Measurements from ENCODE around the gene ORC1.
"Not testable (repeated sequence)": the region's sequence is repeated elsewhere in the genome, so short reads cannot be mapped to it uniquely, and the experiment has no call there.

Gene ORC1

DNA sequence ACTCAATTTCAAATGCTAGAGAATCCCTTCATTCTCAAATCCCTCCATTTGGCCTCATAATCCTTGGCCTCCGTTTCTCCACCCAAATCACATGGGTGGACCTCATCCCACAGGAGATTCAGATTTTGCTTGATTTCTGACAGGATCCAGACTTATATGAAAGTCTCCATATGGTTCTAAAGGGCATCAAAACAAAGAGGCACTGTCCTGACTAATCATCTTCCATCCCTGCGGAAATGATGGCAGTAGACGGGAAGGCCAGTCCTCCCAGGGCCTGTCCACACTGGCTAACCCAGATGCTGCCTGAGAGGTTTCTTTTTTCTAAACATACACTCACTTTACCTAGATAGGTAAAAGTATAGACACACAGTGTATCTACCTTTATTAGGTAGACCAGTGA is 18.8 kb downstream of the ORC1 start:
- no peak for DNase-seq

DNA sequence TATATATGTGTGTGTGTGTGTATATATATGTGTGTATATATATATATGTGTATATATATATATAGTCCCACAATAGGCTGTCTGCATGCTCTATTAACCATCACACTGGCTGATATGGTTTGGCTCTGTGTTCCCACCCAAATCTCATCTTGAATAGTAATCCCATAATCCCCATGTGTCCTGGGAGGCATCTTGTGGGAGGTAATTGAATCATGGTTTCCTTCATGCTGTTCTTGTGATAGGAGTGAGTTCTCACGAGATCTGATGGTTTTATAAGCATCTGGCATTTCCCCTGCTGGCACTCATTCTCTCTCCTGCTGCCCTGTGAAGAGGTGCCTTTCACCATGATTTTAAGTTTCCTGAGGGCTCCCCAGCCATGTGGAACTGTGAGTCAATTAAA is 34.4 kb downstream of the ORC1 start:
- not testable (repeated sequence) for DNase-seq

GRCh38 chr1:52368383-52369172 is 35.6 kb downstream of the ORC1 start:
- DNase-seq, result no peak

- no peak for DNase-seq
Observed at GRCh38 chr1:52367272-52367671, 37.0 kb downstream of the ORC1 start.

GRCh38 chr1:52366517-52366827 is 37.8 kb downstream of the ORC1 start:
- no peak for DNase-seq

DNA sequence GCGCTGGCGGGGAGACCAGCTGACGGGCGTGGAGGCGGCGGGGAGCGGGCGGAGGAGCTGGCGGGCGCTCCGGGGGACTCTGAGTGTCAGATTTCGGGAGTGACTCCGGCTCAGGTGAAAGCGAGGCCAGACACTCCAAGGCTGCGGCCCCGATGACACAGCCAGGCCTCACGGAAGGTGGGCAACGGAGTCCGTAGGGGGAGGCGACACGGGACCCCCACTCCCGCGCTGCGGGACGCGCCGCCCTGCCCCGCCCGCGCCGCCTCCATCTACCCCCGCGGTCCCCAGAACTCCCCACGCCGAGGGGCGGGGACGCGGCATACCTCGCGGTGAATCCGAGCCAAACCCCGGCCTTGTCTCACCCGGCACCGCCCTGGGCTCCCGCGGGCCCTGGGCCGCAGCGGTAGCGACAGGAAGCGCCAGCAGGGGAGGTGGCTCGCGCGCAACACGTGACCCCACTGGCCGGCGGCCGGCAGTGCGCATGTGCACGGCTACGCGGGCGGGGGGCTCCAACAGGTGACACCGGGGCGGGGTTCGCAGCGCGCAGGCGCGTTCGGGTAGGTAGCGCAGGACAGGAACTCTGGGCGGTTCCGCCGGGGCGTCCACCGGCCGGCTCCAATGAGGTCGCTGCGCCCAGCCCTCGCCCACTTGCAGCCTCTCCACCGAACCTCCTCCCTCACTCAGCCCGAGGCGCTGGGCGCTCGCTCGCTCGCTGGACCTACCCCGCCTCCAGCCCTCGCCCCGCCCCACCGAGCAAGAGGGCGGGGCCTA is 38.3 kb downstream of the ORC1 start, which contains the start of gene CC2D1B:
CC2D1B (minus strand) TSS at position 460 of the 771 bp plus-strand sequence. CDS start 1,585 bp downstream, outside the sequence.
- DNase-seq, result peak; percentile 98

DNA sequence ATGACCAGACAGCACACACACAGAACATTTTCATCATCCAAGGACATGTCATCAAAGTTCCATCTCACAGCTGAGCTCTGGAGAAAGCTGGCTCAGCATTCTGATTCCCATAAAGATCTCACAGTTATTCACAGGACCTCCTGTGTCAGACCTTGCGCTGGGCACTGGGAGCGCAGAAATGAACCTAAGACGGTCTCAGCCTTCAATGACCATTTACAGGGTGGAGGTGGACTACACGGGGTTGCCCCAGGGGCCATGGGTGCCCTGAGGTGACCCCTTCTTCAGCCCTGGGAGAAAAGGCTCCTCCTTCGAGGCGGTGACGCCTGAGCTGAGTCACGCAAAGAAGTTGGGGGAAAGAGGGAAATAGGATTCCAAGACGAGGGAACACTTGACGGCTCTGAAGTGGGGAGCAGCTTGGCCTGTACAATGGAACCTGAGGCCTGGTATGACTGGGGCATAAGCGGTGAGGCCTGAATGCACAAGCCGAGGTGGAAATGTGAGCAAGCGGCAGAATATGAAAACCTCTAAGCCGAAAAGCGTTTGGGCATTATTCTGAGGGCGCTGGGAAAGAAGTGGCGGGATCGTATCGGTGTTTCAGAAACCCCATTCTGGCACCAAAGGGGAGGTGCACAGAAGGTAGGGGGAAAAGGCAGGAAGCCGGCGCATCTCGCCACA is 39.0 kb downstream of the ORC1 start:
- DNase-seq, result peak; percentile 79

DNA sequence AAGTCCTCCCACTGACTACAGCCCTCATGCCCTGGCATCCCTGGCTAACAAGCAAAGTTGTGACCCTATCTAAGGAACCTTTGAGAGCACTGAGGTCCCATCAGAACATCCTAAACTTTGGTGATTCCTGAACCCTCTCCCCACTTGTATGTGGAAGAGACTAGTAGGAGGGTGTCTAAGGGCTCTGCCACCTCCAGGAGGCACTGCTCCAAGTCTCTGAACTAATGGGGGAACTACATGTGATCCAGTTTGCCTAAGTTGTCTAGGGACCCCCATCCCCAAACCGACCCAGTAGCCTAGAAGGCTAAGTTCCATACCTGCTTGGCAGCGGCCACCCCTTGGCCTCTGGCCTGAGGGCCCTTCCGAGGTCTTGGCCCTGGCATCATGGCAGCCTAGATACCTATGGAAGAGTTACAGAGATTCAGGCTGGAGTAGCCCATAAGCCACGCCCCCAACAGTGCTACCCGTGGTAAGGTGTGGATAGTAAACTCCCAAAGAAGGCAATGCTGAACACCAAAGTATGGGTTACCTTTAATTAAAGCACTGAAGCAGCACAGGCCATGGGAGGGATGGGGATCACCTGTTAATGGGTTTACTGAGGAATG is 39.9 kb downstream of the ORC1 start:
- no peak for DNase-seq

- DNase-seq, result no peak
Observed at GRCh38 chr1:52360595-52360968, 43.6 kb downstream of the ORC1 start.

GRCh38 chr1:52359676-52360594 is 44.3 kb downstream of the ORC1 start:
- DNase-seq, result no peak

DNA sequence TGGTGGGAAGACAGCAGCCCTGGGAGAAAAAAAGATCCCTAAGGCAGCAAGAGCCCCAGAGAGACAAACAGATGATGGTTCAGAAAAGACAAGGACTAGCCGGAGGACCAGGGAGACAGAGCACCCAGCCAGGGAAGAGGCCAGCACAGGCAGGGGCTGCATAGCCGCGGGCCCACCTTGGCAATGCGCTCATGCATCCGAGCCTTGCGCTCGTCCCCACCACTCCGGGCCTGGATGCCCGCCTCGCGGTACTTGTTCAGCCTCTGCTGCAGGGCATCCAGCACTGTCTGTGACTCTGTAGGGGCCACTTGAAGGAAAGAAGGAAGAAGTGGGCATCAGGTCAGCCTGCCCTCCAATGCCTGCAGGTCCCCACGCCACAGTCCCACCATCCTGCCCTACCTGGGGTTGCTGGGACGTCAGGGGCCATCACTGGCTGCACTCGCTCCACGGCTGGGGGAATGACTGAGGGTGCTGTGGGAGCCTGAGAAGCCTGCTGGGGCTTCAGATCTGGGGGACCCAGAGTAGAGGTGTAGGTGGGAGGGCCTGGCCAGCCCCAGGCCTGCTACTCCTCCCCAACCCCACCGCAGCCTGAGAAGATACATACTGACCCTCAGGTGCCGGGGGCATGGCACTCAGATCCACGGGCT is 45.2 kb downstream of the ORC1 start:
- DNase-seq, result no peak

DNA sequence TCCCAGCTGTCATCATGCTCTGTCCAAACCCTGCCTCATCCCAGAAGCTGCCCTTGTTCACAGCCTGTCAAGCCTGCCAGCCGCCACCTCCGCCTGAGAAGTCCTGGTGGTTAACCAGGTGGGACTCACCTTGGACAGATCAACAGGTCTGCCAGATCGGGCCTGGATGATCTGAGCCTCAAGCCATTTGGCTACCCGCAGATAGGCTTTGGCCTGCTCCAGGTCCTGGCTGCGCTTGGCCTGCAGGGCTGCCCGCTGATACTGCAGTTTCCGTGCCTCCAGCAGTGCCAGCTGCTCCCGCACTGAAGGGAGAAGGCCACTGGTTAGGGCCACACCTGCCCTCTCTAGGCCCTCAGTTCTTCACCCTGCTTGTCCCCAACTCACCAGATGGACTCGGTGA is 46.8 kb downstream of the ORC1 start:
- no peak for DNase-seq

DNA sequence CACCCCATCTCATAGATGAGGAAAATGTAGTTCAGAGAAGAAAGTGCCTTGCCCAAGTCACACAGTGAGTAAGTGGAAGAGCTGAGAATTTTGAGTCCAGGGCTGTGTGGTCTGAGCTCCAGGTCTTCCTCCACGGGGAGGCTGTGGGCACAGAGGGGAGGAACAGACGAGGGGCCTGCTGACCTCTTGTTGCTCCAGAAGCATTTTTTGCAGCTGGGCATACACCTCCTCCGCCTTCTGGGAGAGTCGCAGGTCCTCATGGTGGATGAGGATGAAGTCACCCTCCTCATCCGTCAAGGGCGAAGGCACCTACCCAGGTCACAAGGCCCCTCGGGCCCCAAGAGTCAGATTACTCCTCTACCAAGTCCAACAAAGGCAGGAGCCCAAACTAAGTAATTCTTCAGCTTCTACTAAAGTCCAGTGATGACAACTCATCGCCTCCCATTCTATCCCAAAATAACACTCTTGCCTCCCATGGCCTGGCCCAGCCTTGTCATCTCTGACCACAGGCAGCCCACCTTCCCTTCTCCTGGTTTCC is 47.3 kb downstream of the ORC1 start:
- DNase-seq, result no peak

DNA sequence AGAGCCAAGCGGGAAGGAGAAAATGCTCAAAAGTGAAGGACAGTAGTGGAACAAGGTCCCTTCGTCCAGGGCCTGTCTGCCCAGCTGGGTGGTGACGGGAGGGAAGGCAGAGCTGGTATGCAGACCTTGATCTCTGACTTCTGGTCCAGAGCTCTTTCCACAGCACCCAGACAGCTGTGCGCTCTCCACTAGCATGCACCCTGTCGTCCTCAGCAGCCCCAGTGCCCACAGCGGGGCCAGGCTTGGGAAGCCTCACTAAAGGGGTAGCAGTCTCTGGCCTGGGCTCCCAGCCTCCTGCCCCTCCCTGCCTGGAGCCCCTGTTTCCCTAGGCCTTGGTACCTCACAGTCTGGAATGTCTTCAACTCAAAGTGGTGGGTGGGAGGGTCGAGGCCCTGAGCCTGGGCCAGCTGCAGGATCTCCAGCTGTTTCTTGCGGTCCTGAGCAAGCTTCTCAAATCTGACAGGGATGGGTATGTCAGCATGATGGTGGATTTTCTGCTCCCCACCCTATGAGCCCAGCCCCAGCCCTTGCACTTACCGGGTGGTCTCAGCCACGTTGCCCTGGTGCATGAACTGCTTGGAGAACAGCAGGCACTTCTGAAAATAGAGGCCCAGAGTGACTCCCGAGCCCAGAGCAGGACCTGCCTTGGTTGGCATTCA is 48.2 kb downstream of the ORC1 start:
- no peak for DNase-seq

- no peak for DNase-seq
Observed at GRCh38 chr1:52355436-52355835, 48.8 kb downstream of the ORC1 start.

GRCh38 chr1:52352690-52353089 is 51.5 kb downstream of the ORC1 start:
- no peak for DNase-seq

DNA sequence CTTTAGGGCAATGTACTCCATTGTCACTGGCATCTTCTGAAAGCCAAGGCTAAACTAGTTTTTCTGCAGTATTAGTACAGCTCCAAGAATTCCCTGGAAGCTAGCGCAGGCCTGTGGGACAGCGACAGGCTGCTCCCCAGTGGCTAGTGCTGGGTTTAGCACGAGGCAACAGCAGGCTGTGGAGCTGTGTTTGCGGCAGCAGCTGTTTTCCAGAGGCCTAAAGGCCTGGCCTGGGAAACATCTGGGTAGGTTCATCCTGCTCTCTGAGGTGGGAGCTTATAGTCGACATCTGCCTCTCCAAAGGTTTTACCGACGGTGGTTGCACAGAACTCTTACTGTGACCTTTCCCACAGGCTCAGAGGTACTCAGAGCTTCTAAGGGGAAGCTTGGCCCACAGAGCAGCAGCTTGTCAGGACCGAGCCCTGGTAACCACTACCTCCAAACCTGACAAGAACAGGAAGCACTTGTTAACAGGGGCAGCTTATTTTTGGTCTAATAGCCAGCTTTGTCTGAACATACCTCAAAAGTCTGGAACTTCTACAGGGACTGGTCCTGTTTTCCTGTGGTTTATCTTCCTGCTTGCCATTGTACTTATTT is 55.4 kb downstream of the ORC1 start:
- DNase-seq, result peak; percentile 9

DNA sequence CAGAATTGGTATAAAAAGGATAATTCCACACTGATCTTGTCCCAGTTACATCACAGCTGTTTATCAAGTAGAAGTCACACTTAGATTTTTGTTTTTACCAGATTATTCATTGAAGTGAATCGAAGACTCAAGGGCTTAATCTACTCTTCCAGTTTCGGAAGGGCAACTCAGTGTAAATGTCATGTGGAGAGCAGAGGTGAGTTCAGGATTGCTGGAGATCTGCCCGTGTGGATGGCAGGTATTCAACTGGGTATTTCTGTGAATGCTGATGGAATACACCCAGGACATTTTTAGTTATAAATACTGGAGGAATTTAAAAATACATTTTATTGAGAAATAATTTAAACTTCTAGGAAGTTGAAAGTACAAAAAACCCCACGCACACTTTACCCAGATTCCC is 57.6 kb downstream of the ORC1 start:
- DNase-seq, result no peak

DNA sequence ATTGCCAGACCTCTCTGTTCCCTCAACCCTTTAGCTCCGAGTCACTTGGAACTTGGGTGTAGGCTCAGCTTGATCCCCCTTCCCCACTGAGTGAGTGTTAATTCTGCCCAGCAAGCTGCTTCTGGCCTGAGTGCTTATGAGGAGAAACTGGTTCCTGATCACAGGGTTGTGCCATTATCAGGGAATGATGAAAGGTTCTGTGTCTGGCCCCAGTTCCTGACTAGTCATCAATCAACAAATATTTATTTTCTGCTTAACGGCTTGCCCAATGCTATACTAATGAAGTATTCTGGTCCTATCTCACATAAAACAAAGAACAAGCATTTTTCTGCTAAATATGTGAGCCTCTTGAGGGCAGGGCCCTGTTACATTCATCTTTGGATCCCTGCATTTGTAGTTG is 59.0 kb downstream of the ORC1 start:
- no peak for DNase-seq

DNA sequence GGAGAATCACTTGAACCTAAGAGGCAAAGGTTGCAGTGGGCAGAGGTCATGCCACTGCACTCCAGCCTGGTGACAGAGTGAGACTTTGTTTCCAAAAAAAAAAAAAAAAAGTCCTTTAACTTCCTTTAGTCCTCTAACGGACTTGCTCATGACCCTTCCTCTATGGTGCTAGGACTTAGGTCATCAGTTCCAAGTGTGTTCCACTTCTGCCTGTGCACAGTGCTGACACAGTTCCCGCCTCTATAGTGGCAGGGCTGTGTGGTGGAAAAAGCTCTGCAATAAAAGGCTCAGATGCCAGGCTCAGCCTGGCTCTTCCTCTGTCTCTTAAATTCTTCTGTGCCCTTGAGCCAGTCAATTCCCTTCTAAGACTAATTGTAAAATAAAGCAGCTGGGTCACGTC is 60.2 kb downstream of the ORC1 start:
- DNase-seq, result peak; percentile 14
